Astrocyte (in vitro differentiated cells and primary cell): ENCODE results near the gene KLHL26. TPM values are rescaled to one million over a fixed set of nuclear protein-coding genes. Genes with fewer than 3 reads are reported as not detected.
A peak's percentile ranks its signal among the peaks of the same experiment; 100 is the strongest.

ENCODE experiments used
- DNase-seq: peaks from one replicate; pipeline ENCODE4 v3.0.0-alpha.2; 2010; ENCODE audit warnings: low read depth
- FAIRE-seq: peaks from 2 replicates; lab custom pipeline; 2011; peaks lifted over from hg19 to GRCh38; lab: Jason Lieb, UNC
- H2AFZ ChIP-seq: 2 replicates; pipeline ENCODE4 v1.6.0; 2012; ENCODE audit warnings: low read depth, low read length, inconsistent platforms
- H3K27ac ChIP-seq: 2 replicates; pipeline ENCODE4 v1.5.1; 2011; ENCODE audit warnings: low read depth, low read length, inconsistent platforms
- H3K27me3 ChIP-seq: 2 replicates; pipeline ENCODE4 v1.6.0; 2011; ENCODE audit warnings: low read length, inconsistent platforms; ENCODE audit not compliant: insufficient read depth
- H3K36me3 ChIP-seq: 2 replicates; pipeline ENCODE4 v1.5.1; 2011; ENCODE audit warnings: low read length, inconsistent platforms; ENCODE audit not compliant: insufficient read depth
- H3K4me1 ChIP-seq: 2 replicates; pipeline ENCODE4 v1.5.1; 2011; ENCODE audit warnings: low read length, inconsistent platforms; ENCODE audit not compliant: insufficient read depth
- H3K4me2 ChIP-seq: 2 replicates; pipeline ENCODE4 v1.6.0; 2012; ENCODE audit warnings: low read length, inconsistent platforms
- H3K4me3 ChIP-seq: 2 replicates; pipeline ENCODE4 v1.5.1; 2011; ENCODE audit warnings: low read depth, mild to moderate bottlenecking, low read length, inconsistent platforms; ENCODE audit not compliant: insufficient read depth
- H3K79me2 ChIP-seq: 2 replicates; pipeline ENCODE4 v1.6.0; 2012; ENCODE audit warnings: mild to moderate bottlenecking, low read length, inconsistent platforms; ENCODE audit not compliant: insufficient read depth
- H3K9ac ChIP-seq: 2 replicates; pipeline ENCODE4 v1.6.0; 2012; ENCODE audit warnings: mild to moderate bottlenecking, low read length, inconsistent platforms
- H3K9me3 ChIP-seq: 2 replicates; pipeline ENCODE4 v1.5.1; 2012; ENCODE audit warnings: low read depth, mild to moderate bottlenecking, low read length, inconsistent platforms; ENCODE audit not compliant: insufficient read depth
- H4K20me1 ChIP-seq: 2 replicates; pipeline ENCODE4 v1.6.0; 2012; ENCODE audit warnings: low read length, inconsistent platforms; ENCODE audit not compliant: insufficient read depth
- H3K27ac Mint-ChIP-seq: one replicate; pipeline ENCODE4 v1.8.0; 2021; ENCODE audit warnings: mild to moderate bottlenecking, mixed read lengths; ENCODE audit not compliant: unreplicated experiment
- H3K27me3 Mint-ChIP-seq: one replicate; pipeline ENCODE4 v1.8.0; 2021; ENCODE audit warnings: low read depth, mixed read lengths; ENCODE audit not compliant: unreplicated experiment
- H3K36me3 Mint-ChIP-seq: one replicate; pipeline ENCODE4 v1.8.0; 2021; ENCODE audit warnings: low read depth, mixed read lengths; ENCODE audit not compliant: unreplicated experiment
- H3K4me1 Mint-ChIP-seq: one replicate; pipeline ENCODE4 v1.8.0; 2021; ENCODE audit warnings: low read depth, mixed read lengths; ENCODE audit not compliant: unreplicated experiment
- H3K4me3 Mint-ChIP-seq: one replicate; pipeline ENCODE4 v1.8.0; 2021; ENCODE audit warnings: mild to moderate bottlenecking, moderate library complexity, mixed read lengths; ENCODE audit not compliant: unreplicated experiment
- H3K9me3 Mint-ChIP-seq: one replicate; pipeline ENCODE4 v1.8.0; 2021; ENCODE audit warnings: mild to moderate bottlenecking, mixed read lengths; ENCODE audit not compliant: unreplicated experiment
- CTCF ChIP-seq: IDR thresholded peaks from 2 replicates; pipeline ENCODE4 v1.5.1; 2011; ENCODE audit warnings: low read depth, mild to moderate bottlenecking, inconsistent platforms, low read length, moderate library complexity; ENCODE audit not compliant: insufficient read depth
- EZH2 ChIP-seq: IDR thresholded peaks from 2 replicates; pipeline ENCODE4 v1.6.1; 2012; ENCODE audit warnings: mild to moderate bottlenecking, low read length, inconsistent platforms; ENCODE audit not compliant: insufficient read depth
- total RNA-seq: library from RNA; stranded (reverse); gene quantifications from 2 replicates; pipeline ENCODE4 v1.2.1, GENCODE V29; 2021

The KLHL26 gene
- total RNA-seq, 1 donor from 2014 or later: 4.4 TPM

- Histone ChIP-seq H3K9me3 (no peaks in the 10 kb centered on the region), H2AFZ (peak overlapping the region; percentile 79), H3K9ac (peak overlapping the region; percentile 85), H3K27ac (no peak overlapping the region), H3K4me3 (peak overlapping the region; percentile 66), H3K36me3 (no peaks in the 10 kb centered on the region), H4K20me1 (peaks cover 27% of the 10 kb centered on the region), H3K4me2 (peak overlapping the region; percentile 88), H3K4me1 (peaks cover 19% of the 10 kb centered on the region), H3K27me3 (no peaks in the 10 kb centered on the region), H3K79me2 (peaks cover 31% of the 10 kb centered on the region)
- Mint-ChIP-seq H3K27ac (peak overlapping the region; percentile 69), H3K4me1 (peaks cover 10% of the 10 kb centered on the region), H3K36me3 (no peaks in the 10 kb centered on the region), H3K27me3 (no peaks in the 10 kb centered on the region), H3K4me3 (peak overlapping the region; percentile 82), H3K9me3 (no peaks in the 10 kb centered on the region)
- TF ChIP-seq CTCF (no peak), EZH2 (no peak)
- FAIRE-seq: no peak
- no peak for DNase-seq
Observed at GRCh38 chr19:18682807-18683108, 45.9 kb downstream of the KLHL26 start.

- Histone ChIP-seq H3K9me3 (no peaks in the 10 kb centered on the region), H3K4me1 (peaks cover 13% of the 10 kb centered on the region), H4K20me1 (peaks cover 33% of the 10 kb centered on the region), H3K27me3 (no peaks in the 10 kb centered on the region), H3K9ac (peak within 1 kb of the TSS; percentile 85), H3K4me3 (peak within 1 kb of the TSS; percentile 66), H3K36me3 (no peaks in the 10 kb centered on the region), H3K4me2 (peak within 1 kb of the TSS; percentile 88), H3K27ac (peak within 1 kb of the TSS; percentile 38), H3K79me2 (peaks cover 36% of the 10 kb centered on the region), H2AFZ (peak within 1 kb of the TSS; percentile 96)
- DNase-seq (peak; percentile 44), FAIRE-seq (no peak)
- peak within 1 kb of the TSS; percentile 84 for H3K4me3 Mint-ChIP-seq
- TF ChIP-seq EZH2: no peak
- TF ChIP-seq CTCF: no peak
- H3K4me1 Mint-ChIP-seq: peaks cover 7% of the 10 kb centered on the region
- H3K27me3 Mint-ChIP-seq: no peaks in the 10 kb centered on the region
- no peaks in the 10 kb centered on the region for H3K9me3 Mint-ChIP-seq
- H3K36me3 Mint-ChIP-seq: peaks cover 3% of the 10 kb centered on the region
- H3K27ac Mint-ChIP-seq: peak within 1 kb of the TSS; percentile 69
Observed at GRCh38 chr19:18683109-18683957, 46.5 kb downstream of the KLHL26 start, which contains the start of gene CRTC1. CRTC1 (plus strand) TSS chr19:18683680; CDS start chr19:18683703, 23 bp downstream.
